Stimulated activated memory B cell treated with anti-CD40 and anti-IgM and Interleukin-4, amounts not matched to agents 10 μg/mL and 1 μg/mL and 100 μg/mL, for 72 hours (primary cell): Measurements from ENCODE around the gene AGPAT2.

Source experiments
- ATAC-seq: fragments of 150-1000 bp; cut with Tn5 transposase; 2 replicates; pipeline ENCODE4 v1.10.0; 2021
- H3K27ac Mint-ChIP-seq: one replicate; pipeline ENCODE4 v1.8.0; 2022; ENCODE audit warnings: mild to moderate bottlenecking, mixed read lengths
- H3K27me3 Mint-ChIP-seq: one replicate; pipeline ENCODE4 v1.8.0; 2022; ENCODE audit warnings: mixed read lengths
- H3K36me3 Mint-ChIP-seq: one replicate; pipeline ENCODE4 v1.8.0; 2022; ENCODE audit warnings: mixed read lengths
- H3K4me1 Mint-ChIP-seq: one replicate; pipeline ENCODE4 v1.8.0; 2022; ENCODE audit warnings: mixed read lengths
- H3K4me3 Mint-ChIP-seq: one replicate; pipeline ENCODE4 v1.8.0; 2022; ENCODE audit warnings: mild to moderate bottlenecking, moderate library complexity, mixed read lengths
- H3K9me3 Mint-ChIP-seq: one replicate; pipeline ENCODE4 v1.8.0; 2022; ENCODE audit warnings: mixed read lengths

AGPAT2 gene

DNA sequence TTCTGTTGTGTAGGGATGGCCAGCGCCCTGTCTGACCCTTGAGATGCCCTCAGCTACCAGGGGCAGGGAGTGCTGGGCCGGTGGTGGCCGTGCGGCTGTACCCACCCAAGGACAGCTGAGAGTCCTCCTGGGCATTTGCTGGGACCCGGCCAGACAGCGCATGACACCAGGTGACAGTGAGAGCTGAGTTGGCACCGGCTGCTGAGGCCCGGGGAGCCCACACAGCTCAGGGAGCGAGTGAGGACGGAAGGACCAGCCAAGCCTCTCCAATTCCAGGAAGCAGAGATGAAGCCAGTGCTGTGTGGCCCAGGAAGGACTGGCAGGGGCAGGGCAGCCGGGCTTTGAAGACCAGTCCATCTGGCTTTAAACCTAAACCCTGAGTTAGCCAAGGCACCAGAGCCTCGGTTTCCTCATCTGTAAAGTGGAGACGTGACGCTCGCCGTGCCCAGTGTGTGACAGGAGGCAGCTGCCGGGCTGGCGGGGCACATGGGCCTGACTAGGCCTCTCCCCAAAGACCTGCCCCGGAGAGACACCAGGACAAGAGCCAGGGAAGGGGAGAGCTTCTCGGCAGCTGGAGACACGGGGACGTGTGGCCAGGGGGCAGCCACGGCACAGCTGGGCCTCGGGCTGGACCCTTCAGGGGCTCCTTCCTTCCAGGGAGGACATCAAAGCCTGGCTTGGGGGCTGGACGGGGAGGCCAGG lies 3.0 kb upstream of the AGPAT2 start:
- peaks cover 41% of the 10 kb centered on the region for H3K27me3 Mint-ChIP-seq
- H3K4me1 Mint-ChIP-seq, result peaks cover 15% of the 10 kb centered on the region
- no peaks in the 10 kb centered on the region for H3K36me3 Mint-ChIP-seq
- no peak for ATAC-seq
- no peak overlapping the region for H3K4me3 Mint-ChIP-seq
- no peaks in the 10 kb centered on the region for H3K9me3 Mint-ChIP-seq
- H3K27ac Mint-ChIP-seq, result no peak overlapping the region

DNA sequence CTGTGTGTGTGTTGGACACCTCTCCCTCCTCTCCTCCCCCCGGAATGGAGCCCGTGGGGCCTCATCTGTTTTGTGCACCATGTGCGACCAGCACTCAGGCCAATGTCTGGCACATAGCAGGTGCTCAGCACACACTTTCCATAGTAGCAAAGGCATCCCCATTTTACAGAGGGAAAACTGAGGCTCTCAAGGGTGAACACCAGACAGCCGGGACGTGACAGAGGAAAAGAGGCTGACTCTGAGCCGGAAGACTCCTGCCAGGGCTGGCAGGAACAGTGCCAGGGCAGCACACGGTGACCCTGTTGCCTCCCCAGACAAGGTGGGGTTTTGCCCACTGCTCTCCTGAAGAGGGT lies 1.8 kb upstream of the AGPAT2 start:
- Mint-ChIP-seq H3K4me3 (no peak overlapping the region), H3K4me1 (peaks cover 15% of the 10 kb centered on the region), H3K27ac (no peak overlapping the region), H3K27me3 (peaks cover 32% of the 10 kb centered on the region), H3K36me3 (no peaks in the 10 kb centered on the region), H3K9me3 (no peaks in the 10 kb centered on the region)
- ATAC-seq, result no peak

DNA sequence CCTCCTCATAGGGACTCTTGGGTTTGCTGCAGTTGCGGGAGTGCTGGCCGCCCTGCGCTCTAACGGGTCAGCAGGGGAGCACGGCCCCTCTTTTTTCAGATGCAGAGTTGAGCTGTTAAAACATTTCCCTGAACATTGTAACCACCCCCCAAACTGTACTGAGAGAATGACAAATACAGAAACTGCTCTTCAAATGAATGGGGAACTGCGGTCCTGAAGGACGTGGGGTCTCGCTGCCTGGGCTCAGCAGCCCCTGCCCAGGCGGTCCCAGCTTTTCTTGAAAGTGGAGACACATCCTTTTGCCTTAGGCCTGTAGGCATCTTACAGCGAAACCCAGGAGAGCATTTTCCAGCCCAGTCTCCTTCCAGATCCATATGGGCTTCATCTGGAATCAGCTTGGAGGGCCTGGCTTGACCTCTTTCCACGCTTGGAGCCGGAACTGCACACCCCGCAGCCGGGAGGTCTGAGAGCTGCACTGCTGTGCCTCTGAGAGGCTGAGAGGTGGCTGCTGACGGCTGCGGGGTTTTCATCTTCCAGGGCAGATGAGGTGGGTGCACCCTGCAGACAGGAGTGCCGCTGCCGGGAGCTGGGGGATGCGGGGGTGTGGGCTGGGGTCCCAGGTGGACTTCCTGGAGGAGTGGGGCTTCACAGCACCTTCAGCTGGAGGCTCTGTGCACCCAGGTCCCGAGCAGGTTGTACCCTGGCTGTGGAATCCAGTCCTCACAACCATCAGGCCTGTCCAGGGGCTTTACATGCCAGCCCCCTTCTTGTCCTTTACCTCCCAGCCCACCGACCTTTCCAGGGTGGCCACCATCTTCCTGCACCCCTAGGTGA lies 1.2 kb upstream of the AGPAT2 start:
- Mint-ChIP-seq H3K36me3 (no peaks in the 10 kb centered on the region), H3K4me1 (peaks cover 15% of the 10 kb centered on the region), H3K27me3 (peaks cover 29% of the 10 kb centered on the region), H3K9me3 (no peaks in the 10 kb centered on the region), H3K4me3 (peak overlapping the region; percentile 39), H3K27ac (no peak overlapping the region)
- peak; percentile 42 for ATAC-seq

DNA sequence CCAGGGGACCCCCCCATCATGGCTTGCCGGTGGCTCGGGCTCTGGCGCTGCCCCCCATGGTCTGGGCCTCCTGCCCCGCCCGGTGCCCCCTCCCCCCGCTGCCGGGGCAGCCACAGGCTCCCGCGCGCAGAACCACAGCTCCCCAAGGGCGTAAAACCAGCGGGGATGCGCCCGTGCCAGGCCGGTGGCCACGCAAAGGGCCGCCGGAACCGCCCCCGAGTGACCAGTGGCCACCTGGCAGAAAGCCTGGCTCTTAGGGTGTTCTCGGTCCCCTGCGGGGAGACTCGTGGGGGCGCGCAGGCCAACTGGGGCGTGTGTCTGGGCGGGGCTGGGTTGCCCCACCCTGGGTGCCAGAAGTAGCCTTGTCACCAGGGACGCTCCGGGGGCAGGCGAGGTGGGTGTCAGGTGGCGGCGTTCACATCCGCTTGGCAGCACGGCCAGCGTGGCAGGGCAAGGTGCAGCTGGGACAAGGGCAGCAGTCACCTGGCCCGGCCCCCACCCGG lies 515 bp upstream of the AGPAT2 start:
- Mint-ChIP-seq H3K27me3 (peaks cover 21% of the 10 kb centered on the region), H3K36me3 (no peaks in the 10 kb centered on the region), H3K4me3 (peak overlapping the region; percentile 39), H3K4me1 (peaks cover 15% of the 10 kb centered on the region), H3K9me3 (no peaks in the 10 kb centered on the region), H3K27ac (no peak overlapping the region)
- ATAC-seq, result peak; percentile 44

DNA sequence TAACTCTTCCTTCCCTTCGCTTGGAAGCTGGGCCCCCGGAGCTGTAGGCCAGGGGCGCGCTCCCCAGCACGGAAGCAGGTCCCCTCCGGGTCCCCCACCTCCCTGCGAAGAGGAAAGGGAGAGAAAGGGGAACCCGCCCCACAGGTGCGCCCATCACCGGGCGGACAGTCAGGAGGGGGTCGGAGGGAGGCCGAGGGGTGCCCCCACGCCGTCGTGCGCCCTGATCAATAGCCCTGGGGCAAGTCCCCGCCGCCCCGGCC lies 793 bp downstream of the AGPAT2 start:
- no peaks in the 10 kb centered on the region for H3K36me3 Mint-ChIP-seq
- H3K4me1 Mint-ChIP-seq, result peaks cover 15% of the 10 kb centered on the region
- H3K27ac Mint-ChIP-seq, result peak overlapping the region; percentile 53
- peak overlapping the region; percentile 78 for H3K4me3 Mint-ChIP-seq
- no peaks in the 10 kb centered on the region for H3K9me3 Mint-ChIP-seq
- peak; percentile 0 for ATAC-seq
- peaks cover 19% of the 10 kb centered on the region for H3K27me3 Mint-ChIP-seq

DNA sequence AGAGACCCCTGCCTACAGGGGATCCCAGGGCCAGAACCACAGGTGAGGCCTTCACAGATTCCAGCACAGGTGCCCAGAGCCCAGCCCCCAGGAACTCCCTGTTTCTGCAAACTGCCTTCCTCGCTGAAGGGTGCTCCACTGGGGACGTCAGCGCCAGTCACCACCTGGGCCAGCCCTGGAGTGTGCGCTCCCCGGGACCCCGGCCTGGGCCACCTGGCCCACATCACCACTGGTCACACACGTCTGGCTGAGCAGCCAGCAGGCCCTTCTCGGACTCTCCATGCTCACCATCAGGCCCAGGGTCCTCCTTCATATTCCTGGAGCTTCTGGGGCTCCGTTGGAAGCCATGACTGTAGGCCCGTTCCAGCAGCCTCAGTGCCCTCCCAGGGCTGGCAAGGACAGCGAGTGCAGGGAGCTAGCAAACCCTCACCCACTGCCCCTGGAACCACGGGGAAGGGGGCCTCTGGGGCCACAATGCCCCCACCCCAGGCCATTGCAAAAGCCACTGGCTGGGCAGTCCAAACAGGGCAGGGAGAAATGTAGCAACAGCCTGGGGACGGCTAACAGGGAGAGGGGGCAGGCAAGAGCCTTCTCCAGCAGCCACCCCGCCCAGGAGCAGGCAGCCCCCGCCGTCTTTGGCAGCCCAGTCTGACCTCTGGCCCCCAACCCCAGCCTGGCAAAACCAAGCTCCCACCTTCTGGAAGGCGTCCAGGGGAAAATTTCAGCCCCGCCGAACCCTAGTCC lies 1.3 kb downstream of the AGPAT2 start:
- no peaks in the 10 kb centered on the region for H3K9me3 Mint-ChIP-seq
- H3K4me3 Mint-ChIP-seq, result peak overlapping the region; percentile 78
- H3K27ac Mint-ChIP-seq, result peak overlapping the region; percentile 53
- peaks cover 15% of the 10 kb centered on the region for H3K4me1 Mint-ChIP-seq
- H3K36me3 Mint-ChIP-seq, result no peaks in the 10 kb centered on the region
- no peak for ATAC-seq
- H3K27me3 Mint-ChIP-seq, result peaks cover 14% of the 10 kb centered on the region

DNA sequence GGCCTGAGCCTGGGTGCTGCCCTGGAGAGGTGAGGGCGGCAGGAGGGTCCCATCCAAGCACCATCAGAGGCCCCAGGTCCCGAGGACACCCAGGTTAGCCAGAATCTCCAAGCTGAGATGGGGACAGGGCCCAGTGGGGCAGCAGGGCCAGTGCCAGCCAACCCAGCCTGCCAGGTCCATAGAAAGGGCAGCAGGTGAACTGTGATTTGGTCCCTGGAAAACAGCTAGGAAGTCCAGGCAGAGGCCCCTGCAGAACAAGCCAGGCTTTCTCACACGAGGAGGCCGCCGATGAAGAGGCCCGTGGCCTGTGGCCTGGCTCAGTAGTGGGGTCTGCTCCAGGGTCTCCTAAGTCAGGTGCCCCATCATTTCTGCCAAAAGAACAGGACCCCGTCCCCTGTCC lies 2.0 kb downstream of the AGPAT2 start:
- Mint-ChIP-seq H3K4me1 (peaks cover 15% of the 10 kb centered on the region), H3K36me3 (no peaks in the 10 kb centered on the region), H3K27me3 (peaks cover 6% of the 10 kb centered on the region), H3K4me3 (no peak overlapping the region), H3K9me3 (no peaks in the 10 kb centered on the region), H3K27ac (no peak overlapping the region)
- no peak for ATAC-seq

DNA sequence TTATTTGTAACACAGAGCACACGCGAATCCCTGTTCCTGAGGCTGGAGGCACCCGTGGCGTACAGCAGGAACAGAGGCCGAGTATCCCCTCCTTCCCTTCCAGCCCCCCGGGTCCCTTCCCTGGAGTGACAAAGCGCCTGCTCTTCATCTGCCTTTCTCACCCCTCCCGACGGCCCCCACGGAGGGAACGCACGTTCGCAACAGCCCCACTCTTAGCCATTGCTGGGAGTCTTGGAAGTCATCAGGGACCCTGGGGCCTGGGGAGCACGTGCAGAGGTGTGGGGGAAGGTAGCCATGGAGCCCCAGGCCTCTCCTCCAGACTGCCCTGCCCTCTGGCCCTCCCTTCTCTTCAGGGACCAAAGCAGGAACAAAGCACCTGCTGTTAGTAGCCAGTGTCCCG lies 2.5 kb downstream of the AGPAT2 start:
- H3K9me3 Mint-ChIP-seq, result no peaks in the 10 kb centered on the region
- H3K27ac Mint-ChIP-seq, result no peak overlapping the region
- peaks cover 15% of the 10 kb centered on the region for H3K4me1 Mint-ChIP-seq
- ATAC-seq, result no peak
- peaks cover 2% of the 10 kb centered on the region for H3K27me3 Mint-ChIP-seq
- H3K36me3 Mint-ChIP-seq, result no peaks in the 10 kb centered on the region
- no peak overlapping the region for H3K4me3 Mint-ChIP-seq

DNA sequence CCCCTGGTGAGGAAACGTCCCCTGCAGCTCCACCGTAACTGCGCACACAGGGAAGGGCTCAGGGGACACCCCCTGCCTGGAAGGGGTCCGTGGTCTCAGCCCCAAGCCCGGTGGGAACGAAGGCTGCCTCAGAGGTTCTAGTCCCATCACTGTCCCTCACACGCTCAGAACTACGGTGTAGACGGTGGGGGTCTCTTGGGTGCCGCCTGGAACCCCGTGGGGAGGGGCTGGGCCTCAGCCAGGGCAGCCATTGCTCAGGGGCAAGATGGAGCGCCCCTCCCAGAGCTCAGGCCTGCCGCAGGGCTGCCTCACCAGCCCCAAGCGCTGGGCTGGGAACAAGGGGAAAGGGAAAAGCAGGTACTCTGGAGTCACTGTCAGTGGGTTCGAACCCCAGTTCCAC lies 2.9 kb downstream of the AGPAT2 start:
- no peak for ATAC-seq
- Mint-ChIP-seq H3K4me3 (no peak overlapping the region), H3K4me1 (peaks cover 19% of the 10 kb centered on the region), H3K27ac (no peak overlapping the region), H3K27me3 (no peaks in the 10 kb centered on the region), H3K9me3 (no peaks in the 10 kb centered on the region), H3K36me3 (no peaks in the 10 kb centered on the region)

DNA sequence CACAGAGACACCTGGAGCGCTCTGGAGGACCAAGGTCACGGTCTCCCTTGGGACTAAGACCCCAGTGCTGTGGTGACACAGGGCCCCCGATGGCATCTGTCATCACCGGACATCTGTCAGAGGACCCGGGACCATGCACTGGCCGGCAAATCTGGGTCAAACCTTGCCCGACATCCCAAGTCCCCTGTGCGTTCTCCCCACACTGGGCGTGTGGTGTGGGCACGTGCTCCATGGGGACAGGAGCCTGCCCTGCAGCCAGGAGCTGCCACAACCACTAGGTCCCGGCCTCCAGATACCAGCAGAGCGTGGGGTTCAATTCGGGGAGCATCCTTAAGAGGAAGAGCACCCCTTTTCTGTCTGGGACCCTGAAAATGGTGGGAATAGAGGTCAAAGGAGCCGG lies 3.5 kb downstream of the AGPAT2 start:
- Mint-ChIP-seq H3K36me3 (no peaks in the 10 kb centered on the region), H3K27ac (no peak overlapping the region)
- ATAC-seq, result no peak

DNA sequence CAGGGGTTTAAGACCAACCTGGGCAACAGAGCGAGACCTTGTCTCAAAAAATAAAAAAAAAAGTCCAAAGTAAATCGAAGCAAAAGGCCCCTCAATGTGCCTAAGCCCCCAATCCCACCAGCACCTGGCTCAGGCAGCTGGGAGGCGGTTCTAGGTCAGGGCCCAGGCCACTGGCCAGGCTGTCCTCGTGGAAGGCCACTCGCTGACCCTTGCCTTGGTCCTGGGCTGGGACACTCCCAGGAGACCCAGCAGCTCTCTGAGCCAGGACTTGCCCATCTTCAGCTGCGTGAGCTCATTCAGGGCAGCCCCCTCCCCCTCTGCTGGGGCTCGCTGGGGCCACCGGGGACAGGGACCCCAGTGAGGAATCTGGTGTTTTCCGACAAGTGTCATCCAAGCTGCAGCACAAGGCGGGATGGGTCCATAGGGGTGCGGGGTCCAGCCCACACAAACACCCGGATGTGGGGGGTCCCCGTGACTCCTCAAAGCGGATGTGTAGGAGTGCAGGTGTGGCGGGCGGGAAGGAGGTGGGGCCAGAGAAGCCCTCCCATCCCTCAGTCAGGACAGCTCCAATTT lies 4.0 kb downstream of the AGPAT2 start:
- Mint-ChIP-seq H3K36me3 (no peaks in the 10 kb centered on the region), H3K4me3 (no peak overlapping the region), H3K27me3 (no peaks in the 10 kb centered on the region), H3K27ac (no peak overlapping the region), H3K4me1 (peaks cover 22% of the 10 kb centered on the region), H3K9me3 (no peaks in the 10 kb centered on the region)
- no peak for ATAC-seq

More for the DNA sequence above, 3.5 kb downstream of the AGPAT2 start:
- no peak overlapping the region for H3K4me3 Mint-ChIP-seq
- H3K27me3 Mint-ChIP-seq, result no peaks in the 10 kb centered on the region
- H3K4me1 Mint-ChIP-seq, result peaks cover 24% of the 10 kb centered on the region
- H3K9me3 Mint-ChIP-seq, result no peaks in the 10 kb centered on the region

DNA sequence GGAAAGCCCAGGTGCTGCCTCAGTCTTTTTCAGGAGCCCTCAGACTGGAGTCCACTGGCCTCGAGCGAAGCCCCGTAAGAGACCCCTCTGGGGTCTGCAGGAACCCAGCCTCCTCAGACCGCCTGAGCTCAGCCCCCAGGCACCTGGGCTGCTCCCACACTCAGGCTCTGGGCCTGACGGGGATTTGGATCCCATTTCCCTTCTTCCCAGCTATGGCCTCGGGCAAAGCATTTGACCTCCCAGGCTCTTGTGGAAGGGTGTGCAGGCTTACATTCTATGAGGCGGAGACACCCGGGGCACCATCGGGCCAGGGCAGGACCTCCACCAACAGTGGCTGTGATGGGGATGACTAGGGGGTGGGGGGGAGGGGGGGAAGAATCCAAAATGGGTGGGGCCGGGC lies 4.5 kb downstream of the AGPAT2 start:
- Mint-ChIP-seq H3K4me3 (no peak overlapping the region), H3K4me1 (peaks cover 17% of the 10 kb centered on the region), H3K9me3 (no peaks in the 10 kb centered on the region), H3K27me3 (no peaks in the 10 kb centered on the region), H3K36me3 (no peaks in the 10 kb centered on the region), H3K27ac (no peak overlapping the region)
- ATAC-seq, result no peak

DNA sequence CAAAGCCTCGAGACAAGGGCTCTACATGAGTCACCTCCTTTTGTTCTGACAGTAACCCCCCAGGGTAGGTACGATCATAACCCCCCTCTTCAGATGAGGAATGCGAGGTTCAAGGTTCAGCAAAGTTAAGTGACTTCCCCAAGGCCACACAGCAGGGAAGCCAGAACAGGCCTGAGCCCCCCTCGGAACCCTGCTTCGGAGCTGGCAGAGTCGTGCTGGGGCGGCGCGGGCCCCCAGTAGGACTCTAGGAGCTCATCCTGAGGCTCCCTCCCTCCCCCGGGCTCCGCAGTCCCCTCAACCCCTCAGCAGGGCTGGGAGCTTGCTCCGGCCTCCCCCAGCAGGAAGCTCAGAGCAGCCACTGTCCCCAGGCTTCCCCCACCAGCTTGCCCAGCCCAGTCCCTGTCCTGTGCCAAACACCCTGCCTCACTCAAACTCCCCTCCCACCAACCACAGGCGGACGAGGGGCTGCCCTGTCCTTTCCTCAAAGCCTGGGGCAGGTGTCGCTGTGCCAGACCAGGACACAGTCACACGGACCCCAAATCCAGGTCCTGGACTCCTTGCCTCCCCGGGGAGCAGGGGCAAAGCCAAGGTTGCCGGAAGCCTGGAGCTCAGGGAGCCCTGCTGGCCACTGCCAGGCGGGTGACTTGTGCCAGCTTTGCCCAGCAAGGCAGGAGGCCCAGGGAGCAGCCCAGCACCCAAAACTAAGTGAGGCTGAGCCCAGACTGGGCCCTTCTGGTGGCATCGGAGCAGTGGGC lies 5.1 kb downstream of the AGPAT2 start:
- ATAC-seq, result no peak
- no peak overlapping the region for H3K27ac Mint-ChIP-seq
- peaks cover 17% of the 10 kb centered on the region for H3K4me1 Mint-ChIP-seq

DNA sequence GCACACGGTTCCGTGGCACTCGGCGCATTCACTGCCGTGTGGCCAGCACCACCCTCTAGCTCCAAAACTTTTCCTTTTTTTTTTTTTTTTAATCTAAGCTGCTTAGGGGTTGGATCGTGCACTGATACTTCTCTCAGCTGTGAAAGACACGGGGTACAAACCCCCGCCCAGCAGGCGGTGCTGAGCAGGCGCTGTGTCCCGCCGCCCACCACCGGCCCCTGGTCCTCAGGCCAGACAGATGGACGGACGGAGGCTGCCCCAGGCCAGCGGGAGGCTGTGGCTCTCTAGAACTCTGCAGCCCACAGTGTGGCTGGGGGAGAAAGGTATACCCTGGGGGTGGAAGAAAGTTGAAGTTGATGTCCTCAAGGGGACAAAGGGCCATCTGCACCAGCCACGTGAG lies 6.2 kb downstream of the AGPAT2 start:
- no peak overlapping the region for H3K27ac Mint-ChIP-seq
- no peaks in the 10 kb centered on the region for H3K9me3 Mint-ChIP-seq
- H3K4me3 Mint-ChIP-seq, result no peak overlapping the region
- H3K36me3 Mint-ChIP-seq, result peaks cover 5% of the 10 kb centered on the region
- peaks cover 13% of the 10 kb centered on the region for H3K4me1 Mint-ChIP-seq
- no peaks in the 10 kb centered on the region for H3K27me3 Mint-ChIP-seq
- ATAC-seq, result no peak

More for the DNA sequence above, 5.1 kb downstream of the AGPAT2 start:
- no peaks in the 10 kb centered on the region for H3K27me3 Mint-ChIP-seq
- H3K9me3 Mint-ChIP-seq, result no peaks in the 10 kb centered on the region
- H3K36me3 Mint-ChIP-seq, result no peaks in the 10 kb centered on the region
- H3K4me3 Mint-ChIP-seq, result no peak overlapping the region
